Caco-2 (cell line): ENCODE data around the gene MACROD2. TPM values are rescaled to one million over a fixed set of nuclear protein-coding genes. Genes with fewer than 3 reads are reported as not detected.

Experiments
- BruUV-seq: library from RNA; stranded (reverse); fragments of 400-500 nt; replicated peaks from 2 replicates; lab custom pipeline; 2021; lab: Mats Ljungman, UMichigan
- CTCF ChIA-PET: fragments of 300-600 bp; sonication (Branson Sonifier 250); formaldehyde crosslinking; loops from one replicate; lab custom pipeline; 2022; ENCODE audit warnings: antibody characterized with exemption; lab: Charles Lee
- POLR2A ChIA-PET: fragments of 300-600 bp; sonication (Branson Sonifier 250); formaldehyde crosslinking; loops from one replicate; lab custom pipeline; 2022; ENCODE audit warnings: antibody characterized with exemption; lab: Charles Lee
- DNase-seq, 2 experiments: peaks; one replicate each; pipeline versions ENCODE4 v3.0.0 to v3.0.0-alpha.2; 2020 to 2022
- H3K27me3 ChIP-seq: replicated peaks from 2 replicates; pipeline ENCODE4 v1.6.0; 2011; ENCODE audit warnings: low read length; ENCODE audit not compliant: control insufficient read depth, insufficient read depth
- H3K36me3 ChIP-seq: 2 replicates; pipeline ENCODE4 v1.5.1; 2011; ENCODE audit warnings: low read length; ENCODE audit not compliant: control insufficient read depth, insufficient read depth
- H3K4me1 ChIP-seq: fragments of 250-450 bp; sonication (Bioruptor Pico); 2 replicates; pipeline ENCODE4 v1.5.1; 2020; ENCODE audit warnings: mild to moderate bottlenecking
- H3K4me3 ChIP-seq: 2 replicates; pipeline ENCODE4 v1.5.1; 2011; ENCODE audit warnings: low read depth, mild to moderate bottlenecking, control low read depth, low read length
- H3K9me3 ChIP-seq: fragments of 250-450 bp; sonication (Bioruptor Pico); 2 replicates; pipeline ENCODE4 v1.5.1; 2020; ENCODE audit warnings: mild to moderate bottlenecking, moderate library complexity
- H3K27ac Mint-ChIP-seq: one replicate; pipeline ENCODE4 v1.8.0; 2022; ENCODE audit warnings: mixed read lengths; ENCODE audit not compliant: unreplicated experiment
- H3K27me3 Mint-ChIP-seq: one replicate; pipeline ENCODE4 v1.8.0; 2022; ENCODE audit warnings: mixed read lengths; ENCODE audit not compliant: insufficient read depth, unreplicated experiment
- H3K36me3 Mint-ChIP-seq: one replicate; pipeline ENCODE4 v1.8.0; 2022; ENCODE audit warnings: mild to moderate bottlenecking, mixed read lengths; ENCODE audit not compliant: insufficient read depth, unreplicated experiment
- H3K4me1 Mint-ChIP-seq: one replicate; pipeline ENCODE4 v1.8.0; 2022; ENCODE audit warnings: low read depth, mixed read lengths; ENCODE audit not compliant: unreplicated experiment
- H3K4me3 Mint-ChIP-seq: one replicate; pipeline ENCODE4 v1.8.0; 2022; ENCODE audit warnings: mild to moderate bottlenecking, moderate library complexity, mixed read lengths; ENCODE audit not compliant: unreplicated experiment
- H3K9me3 Mint-ChIP-seq: one replicate; pipeline ENCODE4 v1.8.0; 2022; ENCODE audit warnings: mixed read lengths; ENCODE audit not compliant: unreplicated experiment
- intact Hi-C: fragments of 100-400 bp; cut with micrococcal nuclease; formaldehyde crosslinking; loops from one replicate; pipeline ENCODE4 v1.10.0; 2022; ENCODE audit not compliant: unreplicated experiment
- total RNA-seq: library from RNA; stranded (reverse); gene quantifications from 2 replicates; pipeline ENCODE4 v1.2.3, GENCODE V29; 2022
- TF ChIP-seq, protein P1 (sequence below), 2 experiments: fragments of 200-600 bp in 1 of 2; IDR thresholded peaks; 1 replicate in 1 of 2; 2 replicates in 1 of 2; pipeline versions ENCODE4 v1.5.1 to v1.8.0; 2011 to 2022; ENCODE audit warnings: antibody characterized with exemption in 1 of 2, control low read depth in 1 of 2, inconsistent platforms in 1 of 2, low read depth in 1 of 2, low read length in 1 of 2, mild to moderate bottlenecking in 1 of 2, moderate library complexity in 1 of 2; ENCODE audit not compliant: insufficient read depth in 1 of 2, severe bottlenecking in 1 of 2, unreplicated experiment in 1 of 2

MACROD2 gene
- total RNA-seq, 1 experiment from 2014 or later = 6.4 TPM

DNA sequence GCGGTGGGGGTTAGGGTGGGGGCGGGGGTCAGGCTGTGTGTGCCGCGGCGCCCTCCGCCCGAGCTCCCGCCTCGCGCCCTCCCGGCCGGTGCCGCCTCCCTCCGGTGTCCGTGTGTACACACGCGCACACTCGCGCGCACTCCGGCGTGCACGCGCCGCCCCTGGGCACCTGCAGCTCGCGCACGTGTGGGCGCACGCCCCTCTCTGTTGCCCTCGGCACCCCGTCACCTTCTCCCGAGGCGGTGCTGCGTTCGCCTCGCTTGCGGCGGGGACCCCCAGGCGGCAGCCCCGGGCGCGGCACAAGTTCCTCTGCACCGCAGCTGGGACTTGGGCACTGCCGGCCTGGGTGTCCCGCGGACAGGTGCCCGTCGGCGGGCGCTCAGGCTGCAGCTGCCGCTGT lies 525 bp downstream of the MACROD2 start:
- Mint-ChIP-seq H3K4me3 (peak overlapping the region; percentile 86), H3K27ac (peak overlapping the region; percentile 40), H3K36me3 (peaks cover 9% of the 10 kb centered on the region), H3K4me1 (peaks cover 7% of the 10 kb centered on the region), H3K9me3 (peaks cover 17% of the 10 kb centered on the region), H3K27me3 (peaks cover 14% of the 10 kb centered on the region)
- POLR2A ChIA-PET = no interaction called here
- intact Hi-C loops = loop anchor here (10.0 kb wide), 1 partner anchor 361 kb away; the partner anchor contains the start of gene TASP1
- peak; percentile 58 to 63 for DNase-seq
- TF ChIP-seq, protein P1, sequence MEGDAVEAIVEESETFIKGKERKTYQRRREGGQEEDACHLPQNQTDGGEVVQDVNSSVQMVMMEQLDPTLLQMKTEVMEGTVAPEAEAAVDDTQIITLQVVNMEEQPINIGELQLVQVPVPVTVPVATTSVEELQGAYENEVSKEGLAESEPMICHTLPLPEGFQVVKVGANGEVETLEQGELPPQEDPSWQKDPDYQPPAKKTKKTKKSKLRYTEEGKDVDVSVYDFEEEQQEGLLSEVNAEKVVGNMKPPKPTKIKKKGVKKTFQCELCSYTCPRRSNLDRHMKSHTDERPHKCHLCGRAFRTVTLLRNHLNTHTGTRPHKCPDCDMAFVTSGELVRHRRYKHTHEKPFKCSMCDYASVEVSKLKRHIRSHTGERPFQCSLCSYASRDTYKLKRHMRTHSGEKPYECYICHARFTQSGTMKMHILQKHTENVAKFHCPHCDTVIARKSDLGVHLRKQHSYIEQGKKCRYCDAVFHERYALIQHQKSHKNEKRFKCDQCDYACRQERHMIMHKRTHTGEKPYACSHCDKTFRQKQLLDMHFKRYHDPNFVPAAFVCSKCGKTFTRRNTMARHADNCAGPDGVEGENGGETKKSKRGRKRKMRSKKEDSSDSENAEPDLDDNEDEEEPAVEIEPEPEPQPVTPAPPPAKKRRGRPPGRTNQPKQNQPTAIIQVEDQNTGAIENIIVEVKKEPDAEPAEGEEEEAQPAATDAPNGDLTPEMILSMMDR (IDR thresholded peaks at IDR 0.05; ENCODE audit: insufficient read depth in 1 of 2, low read depth in 1 of 2, low read length in 1 of 2, severe bottlenecking in 1 of 2, unreplicated experiment in 1 of 2) = no peak
- Histone ChIP-seq H3K9me3 (peaks cover 6% of the 10 kb centered on the region; the same call in 1 of the 2 replicates), H3K27me3 (no peaks in the 10 kb centered on the region), H3K4me1 (peaks cover 7% of the 10 kb centered on the region; the same call in 1 of the 2 replicates), H3K4me3 (peak overlapping the region; percentile 97), H3K36me3 (no peaks in the 10 kb centered on the region)
- BruUV-seq = no TSS peak
- CTCF ChIA-PET = no interaction called here

GRCh38 chr20:13996265-13996664 lies 949 bp downstream of the MACROD2 start:
- peak overlapping the region; percentile 36 for H3K27ac Mint-ChIP-seq
- CTCF ChIA-PET = no interaction called here

GRCh38 chr20:14000917-14001316 lies 5.6 kb downstream of the MACROD2 start:
- H3K36me3 ChIP-seq = no peaks in the 10 kb centered on the region
- BruUV-seq = no TSS peak
- ChIA-PET CTCF (no interaction called here), POLR2A (no interaction called here)
- peaks cover 14% of the 10 kb centered on the region for H3K27me3 Mint-ChIP-seq
- DNase-seq = no peak
- no peak overlapping the region for H3K4me3 ChIP-seq
- TF ChIP-seq, protein P1 (IDR thresholded peaks at IDR 0.05; ENCODE audit: insufficient read depth in 1 of 2, low read depth in 1 of 2, low read length in 1 of 2, severe bottlenecking in 1 of 2, unreplicated experiment in 1 of 2) = no peak
- no peaks in the 10 kb centered on the region for H3K9me3 Mint-ChIP-seq
- no peak overlapping the region for H3K4me3 Mint-ChIP-seq
- no peak overlapping the region for H3K27ac Mint-ChIP-seq
- no peaks in the 10 kb centered on the region for H3K36me3 Mint-ChIP-seq
- intact Hi-C loops = no loop called here
- H3K4me1 Mint-ChIP-seq = peaks cover 7% of the 10 kb centered on the region
- no peaks in the 10 kb centered on the region for H3K9me3 ChIP-seq
- no peaks in the 10 kb centered on the region for H3K27me3 ChIP-seq
- peaks cover 7% of the 10 kb centered on the region; the same call in 1 of the 2 replicates for H3K4me1 ChIP-seq

More at GRCh38 chr20:13996265-13996664, 949 bp downstream of the MACROD2 start:
- BruUV-seq = no TSS peak
- H3K4me1 ChIP-seq = peaks cover 7% of the 10 kb centered on the region; the same call in 1 of the 2 replicates
- TF ChIP-seq, protein P1 (IDR thresholded peaks at IDR 0.05; ENCODE audit: insufficient read depth in 1 of 2, low read depth in 1 of 2, low read length in 1 of 2, severe bottlenecking in 1 of 2, unreplicated experiment in 1 of 2) = no peak
- H3K36me3 ChIP-seq = no peaks in the 10 kb centered on the region
- peaks cover 6% of the 10 kb centered on the region; the same call in 1 of the 2 replicates for H3K9me3 ChIP-seq
- no peaks in the 10 kb centered on the region for H3K27me3 ChIP-seq
- H3K27me3 Mint-ChIP-seq = peaks cover 14% of the 10 kb centered on the region
- H3K4me3 Mint-ChIP-seq = peak overlapping the region; percentile 86
- POLR2A ChIA-PET = no interaction called here
- intact Hi-C loops = loop anchor here (10.0 kb wide), 1 partner anchor 361 kb away; the partner anchor contains the start of gene TASP1
- H3K9me3 Mint-ChIP-seq = peaks cover 17% of the 10 kb centered on the region
- no peak for DNase-seq
- peaks cover 9% of the 10 kb centered on the region for H3K36me3 Mint-ChIP-seq
- H3K4me1 Mint-ChIP-seq = peaks cover 7% of the 10 kb centered on the region
- peak overlapping the region; percentile 97 for H3K4me3 ChIP-seq
